Measurements from ENCODE around the gene TAS2R39.

Gene TAS2R39

GRCh38 chr7:143216686-143217085 is 33.5 kb downstream of the TAS2R39 start:
- no peak for TF ChIP-seq CTCF (IDR thresholded peaks at IDR 0.05; ENCODE audit: insufficient read depth, missing control alignments)
- FAIRE-seq = no peak
- no peak for DNase-seq (ENCODE audit: insufficient read length, low spot score)

GRCh38 chr7:143217806-143218205 is 34.6 kb downstream of the TAS2R39 start:
- DNase-seq (ENCODE audit: insufficient read length, low spot score) (no peak), FAIRE-seq (no peak)
- TF ChIP-seq CTCF (IDR thresholded peaks at IDR 0.05; ENCODE audit: insufficient read depth, missing control alignments) = no peak

GRCh38 chr7:143221286-143221685 is 38.1 kb downstream of the TAS2R39 start:
- DNase-seq (ENCODE audit: insufficient read length, low spot score) = no peak
- no peak for FAIRE-seq
- no peak for TF ChIP-seq CTCF (IDR thresholded peaks at IDR 0.05; ENCODE audit: insufficient read depth, missing control alignments)

GRCh38 chr7:143221737-143222136 is 38.5 kb downstream of the TAS2R39 start, which contains the start of gene TAS2R40:
Gene TAS2R40, plus strand, starts transcription at chr7:143222037. Its CDS starts 42 bp downstream, at chr7:143222079.
- no peak for DNase-seq (ENCODE audit: insufficient read length, low spot score)
- FAIRE-seq = no peak
- TF ChIP-seq CTCF (IDR thresholded peaks at IDR 0.05; ENCODE audit: insufficient read depth, missing control alignments) = no peak

- FAIRE-seq = no peak
- TF ChIP-seq CTCF (IDR thresholded peaks at IDR 0.05; ENCODE audit: insufficient read depth, missing control alignments) = no peak
- no peak for DNase-seq (ENCODE audit: insufficient read length, low spot score)
Measured at GRCh38 chr7:143222782-143223181, 39.6 kb downstream of the TAS2R39 start.

- TF ChIP-seq CTCF (IDR thresholded peaks at IDR 0.05; ENCODE audit: insufficient read depth, missing control alignments) = no peak
- DNase-seq (ENCODE audit: insufficient read length, low spot score) = no peak
- FAIRE-seq = no peak
Measured at GRCh38 chr7:143223784-143224183, 40.6 kb downstream of the TAS2R39 start.

GRCh38 chr7:143225047-143225446 is 41.8 kb downstream of the TAS2R39 start:
- DNase-seq (ENCODE audit: insufficient read length, low spot score) = no peak
- FAIRE-seq = no peak
- no peak for TF ChIP-seq CTCF (IDR thresholded peaks at IDR 0.05; ENCODE audit: insufficient read depth, missing control alignments)
